Lung (tissue), 16 donors: ENCODE results near the gene SAMD15. TPM values are rescaled to one million over a fixed set of nuclear protein-coding genes. Genes with fewer than 3 reads are reported as not detected.
"Not testable (repeated sequence)": the region's sequence is repeated elsewhere in the genome, so short reads cannot be mapped to it uniquely, and the experiment has no call there.

Experiments
- ATAC-seq: fragments of 200-7000 bp; cut with Tn5 transposase; one replicate; pipeline ENCODE4 v1.9.1; 2020; ENCODE audit warnings: moderate number of reproducible peaks; ENCODE audit not compliant: insufficient read depth, low FRiP score
- DNase-seq, 3 donors: peaks; one replicate each; pipeline ENCODE4 v3.0.0-alpha.2; 2013 to 2017
- H3K27ac ChIP-seq, 2 donors: one replicate each; pipeline ENCODE4 v1.5.1; 2013; ENCODE audit warnings: mild to moderate bottlenecking in 2 of 2, moderate library complexity in 2 of 2, control low read depth in 1 of 2, inconsistent platforms in 1 of 2, low read depth in 1 of 2, low read length in 1 of 2
- H3K27me3 ChIP-seq, 3 donors: one replicate each; pipeline ENCODE4 v1.5.1; 2013; ENCODE audit warnings: low read length in 2 of 3; ENCODE audit not compliant: control insufficient read depth in 3 of 3, insufficient read depth in 3 of 3
- H3K36me3 ChIP-seq, 4 donors: one replicate each; pipeline ENCODE4 v1.5.1; 2013; ENCODE audit warnings: low read length in 4 of 4, mild to moderate bottlenecking in 1 of 4, moderate library complexity in 1 of 4; ENCODE audit not compliant: control insufficient read depth in 4 of 4, insufficient read depth in 4 of 4
- H3K4me1 ChIP-seq, 5 donors: one replicate each; pipeline ENCODE4 v1.5.1; 2013; ENCODE audit warnings: low read length in 5 of 5, mild to moderate bottlenecking in 2 of 5, moderate library complexity in 1 of 5; ENCODE audit not compliant: control insufficient read depth in 5 of 5, insufficient read depth in 5 of 5
- H3K4me3 ChIP-seq: one replicate; pipeline ENCODE4 v1.5.1; 2013; ENCODE audit warnings: mild to moderate bottlenecking, control low read depth, moderate library complexity
- H3K9ac ChIP-seq, 2 donors: one replicate each; pipeline ENCODE4 v1.5.1; 2013; ENCODE audit warnings: low read length in 2 of 2, control low read depth in 1 of 2; ENCODE audit not compliant: insufficient read depth in 1 of 2
- H3K9me3 ChIP-seq, 4 donors: one replicate each; pipeline ENCODE4 v1.5.1; 2013; ENCODE audit warnings: low read length in 3 of 4, mild to moderate bottlenecking in 1 of 4, moderate library complexity in 1 of 4; ENCODE audit not compliant: control insufficient read depth in 4 of 4, insufficient read depth in 3 of 4
- WGBS, 2 donors: extraction: QIAGEN DNeasy Blood & Tissue Kit; methylation state at CpG; one replicate each; pipeline ENCODE4 v1.1.7; 2013; 5-methylcytosine and 5-hydroxymethylcytosine counted together
- long read RNA-seq, 5 donors: transcript quantifications; one replicate each; lab custom pipeline, GENCODE V29; 2026
- polyA plus RNA-seq, 2 donors: library from polyadenylated mRNA; stranded (reverse); fragments of 200-250 nt; gene quantifications; one replicate each; pipeline ENCODE4 v1.2.1, GENCODE V29; 2013
- total RNA-seq, 2 donors: library from RNA; depleted of rRNA in 1 of 2; stranded (reverse); fragments of >200 nt in 1 of 2; gene quantifications; one replicate each; pipeline ENCODE4 v1.2.1, GENCODE V29; 2014 to 2021
- TF ChIP-seq, protein P1 (sequence below): IDR thresholded peaks from 2 replicates; pipeline ENCODE4 v1.5.1; 2012; ENCODE audit warnings: mild to moderate bottlenecking; ENCODE audit errors: control extremely low read depth, extremely low read depth
- donor health status: control.
- donor health status: control.
- donor health status: Bipolar disorder and iron deficiency.
- donor health status: healthy.
- donor health status: DM: yes; HTN: yes; CAD: no.

Gene SAMD15
- 10 to 100 TPM in 1 of 2 donors, 1 to 10 TPM in 1; 5.9 to 12.5 TPM for total RNA-seq
- polyA plus RNA-seq: 1 to 10 TPM in 1 of 2 donors, under 1 TPM in 1; 0.71 to 1.2 TPM
- long read RNA-seq, donor 1, partial matches to known transcripts: 0 of 1 reads
- long read RNA-seq, donor 1, other reads (novel, unspliced or antisense): 0 of 1 reads
- long read RNA-seq, donor 2: 0 reads
- long read RNA-seq, donor 3: 0 reads
- long read RNA-seq, donor 4: 0 reads
- long read RNA-seq, donor 5: 0 reads

DNA sequence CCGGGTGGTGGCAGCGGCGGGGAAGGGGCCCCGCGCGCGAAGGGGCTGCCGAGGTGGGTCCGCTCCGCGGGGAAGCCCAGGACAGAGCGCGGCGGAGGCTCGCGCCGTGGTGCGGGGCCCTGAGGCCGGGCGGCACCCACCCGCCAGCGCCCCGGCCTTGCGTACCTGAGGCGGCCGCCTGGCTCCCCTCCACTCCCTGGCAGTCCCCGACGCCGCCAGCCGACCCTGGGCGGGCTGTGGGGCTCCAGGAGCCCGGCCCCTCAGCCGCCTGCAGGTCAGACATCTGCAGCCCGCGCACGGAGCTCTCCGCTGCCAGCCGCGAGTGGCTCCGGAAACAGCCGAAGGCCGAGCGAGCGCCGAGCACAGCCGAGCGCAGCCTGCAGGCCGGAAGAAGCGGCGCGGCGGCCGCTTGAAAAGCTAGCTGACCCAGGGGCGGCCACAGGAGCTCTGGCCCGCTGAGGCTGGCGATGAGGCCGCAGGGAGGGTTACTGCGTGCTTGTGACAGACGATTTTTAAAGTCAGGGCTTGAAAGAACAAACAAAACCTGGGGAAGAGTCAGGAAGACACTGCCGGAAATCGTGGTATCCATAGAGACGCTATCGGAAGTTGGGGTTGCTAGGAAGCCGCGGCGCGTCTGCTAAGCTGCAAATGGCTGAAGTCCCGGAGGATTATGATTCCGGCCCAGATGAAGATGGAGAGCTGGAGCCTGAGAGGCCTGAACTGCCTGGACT, at the start of gene SAMD15, which contains the start of gene TMED8:
Gene SAMD15, plus strand, starts transcription at position 609 of the 731 bp plus-strand sequence. Its CDS starts 40 bp downstream, at position 649.
Gene TMED8, minus strand, starts transcription at position 324 of the 731 bp plus-strand sequence. Its CDS starts 41 bp downstream, at position 283.
- Histone ChIP-seq H3K9me3 (no peaks in the 10 kb centered on the region), H3K4me1 (peaks cover 0 to 18% (median 4%) of the 10 kb centered on the region in 5 donors), H3K27ac (peak within 1 kb of the TSS; percentile 96 to 98), H3K27me3 (no peaks in the 10 kb centered on the region), H3K4me3 (peak within 1 kb of the TSS; percentile 98), H3K9ac (peak within 1 kb of the TSS; percentile 61 to 63), H3K36me3 (no peaks in the 10 kb centered on the region)
- DNase-seq: peak; percentile 90 to 94 (median 90)
- ATAC-seq: peak; percentile 98
- TF ChIP-seq, protein P1, sequence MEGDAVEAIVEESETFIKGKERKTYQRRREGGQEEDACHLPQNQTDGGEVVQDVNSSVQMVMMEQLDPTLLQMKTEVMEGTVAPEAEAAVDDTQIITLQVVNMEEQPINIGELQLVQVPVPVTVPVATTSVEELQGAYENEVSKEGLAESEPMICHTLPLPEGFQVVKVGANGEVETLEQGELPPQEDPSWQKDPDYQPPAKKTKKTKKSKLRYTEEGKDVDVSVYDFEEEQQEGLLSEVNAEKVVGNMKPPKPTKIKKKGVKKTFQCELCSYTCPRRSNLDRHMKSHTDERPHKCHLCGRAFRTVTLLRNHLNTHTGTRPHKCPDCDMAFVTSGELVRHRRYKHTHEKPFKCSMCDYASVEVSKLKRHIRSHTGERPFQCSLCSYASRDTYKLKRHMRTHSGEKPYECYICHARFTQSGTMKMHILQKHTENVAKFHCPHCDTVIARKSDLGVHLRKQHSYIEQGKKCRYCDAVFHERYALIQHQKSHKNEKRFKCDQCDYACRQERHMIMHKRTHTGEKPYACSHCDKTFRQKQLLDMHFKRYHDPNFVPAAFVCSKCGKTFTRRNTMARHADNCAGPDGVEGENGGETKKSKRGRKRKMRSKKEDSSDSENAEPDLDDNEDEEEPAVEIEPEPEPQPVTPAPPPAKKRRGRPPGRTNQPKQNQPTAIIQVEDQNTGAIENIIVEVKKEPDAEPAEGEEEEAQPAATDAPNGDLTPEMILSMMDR: no peak
- WGBS, 2 donors: 0% methylated on average over 53 to 69 of the region's 69 CpGs

DNA sequence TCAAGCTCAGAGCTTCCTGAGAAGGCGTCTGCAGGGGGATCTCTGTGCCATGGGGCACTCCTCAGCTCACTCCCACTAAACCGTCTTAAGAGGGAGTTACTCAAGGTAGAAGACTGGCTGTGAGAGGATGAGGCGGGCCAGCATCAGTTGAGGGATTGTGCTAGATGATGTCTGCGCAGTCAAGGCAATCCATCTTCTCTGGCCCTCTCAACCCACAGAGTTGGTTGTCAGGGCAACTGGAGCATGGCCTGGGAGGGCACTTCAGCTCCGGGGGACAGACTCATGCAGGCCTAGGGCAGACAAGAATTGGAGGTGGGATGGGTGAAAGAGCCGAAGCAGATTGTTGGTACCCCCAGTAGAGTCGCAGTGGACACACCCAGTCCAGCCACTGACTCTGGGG, 47.3 kb upstream of the SAMD15 start:
- no peak for ATAC-seq
- H3K27me3 ChIP-seq: no peaks in the 10 kb centered on the region
- H3K36me3 ChIP-seq: no peaks in the 10 kb centered on the region
- no peak overlapping the region for H3K9ac ChIP-seq
- H3K4me3 ChIP-seq: no peak overlapping the region
- no peaks in the 10 kb centered on the region for H3K9me3 ChIP-seq
- DNase-seq: no peak
- no peak overlapping the region for H3K27ac ChIP-seq
- no peaks in the 10 kb centered on the region for H3K4me1 ChIP-seq
- WGBS, 2 donors: 84 to 89% methylated on average over 7 of the region's 7 CpGs
- TF ChIP-seq, protein P1: no peak

DNA sequence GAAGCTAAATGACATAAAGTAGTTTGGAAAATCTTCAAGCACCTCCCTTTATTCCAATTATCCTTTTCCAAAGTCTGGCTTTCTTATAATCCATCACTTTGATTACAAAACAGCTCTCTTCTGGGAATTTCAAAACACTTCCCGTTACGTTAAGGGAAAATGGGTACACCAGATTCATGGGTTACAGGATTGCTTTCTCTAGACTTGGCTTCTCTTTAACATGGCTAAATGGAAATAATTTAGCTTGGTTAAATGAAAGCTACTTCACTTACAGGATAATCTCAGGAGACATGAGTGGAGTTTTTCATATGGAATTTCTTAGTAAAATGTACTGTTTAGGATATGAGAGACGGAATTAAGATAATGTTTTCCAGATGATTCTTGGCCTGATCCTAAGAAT, 41.6 kb upstream of the SAMD15 start:
- H3K27me3 ChIP-seq: no peaks in the 10 kb centered on the region
- H3K9ac ChIP-seq: no peak overlapping the region
- H3K4me1 ChIP-seq: no peaks in the 10 kb centered on the region
- no peak overlapping the region for H3K4me3 ChIP-seq
- no peak overlapping the region for H3K27ac ChIP-seq
- ATAC-seq (no peak), DNase-seq (no peak)
- peaks cover 0 to 4% (median 3%) of the 10 kb centered on the region in 4 donors for H3K36me3 ChIP-seq
- no peaks in the 10 kb centered on the region for H3K9me3 ChIP-seq
- TF ChIP-seq, protein P1: no peak
- 80 to 90% methylated on average over 3 of the region's 3 CpGs for WGBS, 2 donors

GRCh38 chr14:77337255-77337654, 39.9 kb upstream of the SAMD15 start:
- not testable (repeated sequence) for DNase-seq, H3K27ac ChIP-seq, H3K4me3 ChIP-seq, H3K27me3 ChIP-seq, H3K9ac ChIP-seq, H3K4me1 ChIP-seq, H3K9me3 ChIP-seq, ATAC-seq
- peaks cover 2 to 13% (median 7%) of the 10 kb centered on the region in 4 donors for H3K36me3 ChIP-seq
- 97 to 99% methylated on average over 9 of the region's 9 CpGs for WGBS, 2 donors
